Endothelial cell of umbilical vein (primary cell): Measurements from ENCODE around the gene DENND1B. TPM values are rescaled to one million over a fixed set of nuclear protein-coding genes. Genes with fewer than 3 reads are reported as not detected.

ENCODE experiments used
- BruUV-seq: library from RNA; stranded (reverse); fragments of 400-500 nt; replicated peaks from 2 replicates; lab custom pipeline; 2021; lab: Mats Ljungman, UMichigan
- CTCF ChIA-PET: fragments of 300-600, 350-600 bp; sonication (Branson Sonifier 250); formaldehyde crosslinking; loops from one replicate; lab custom pipeline; 2021; ENCODE audit warnings: antibody characterized with exemption, inconsistent platforms; lab: Charles Lee
- POLR2A ChIA-PET: fragments of 300-600, 350-600 bp; sonication (Branson Sonifier 250); formaldehyde crosslinking; loops from one replicate; lab custom pipeline; 2021; ENCODE audit warnings: antibody characterized with exemption, inconsistent platforms; lab: Charles Lee
- DNase-seq: peaks from one replicate; pipeline ENCODE4 v3.0.0-alpha.2; 2011; ENCODE audit warnings: low read depth, low spot score
- FAIRE-seq: peaks from 2 replicates; lab custom pipeline; 2011; peaks lifted over from hg19 to GRCh38; lab: Jason Lieb, UNC
- H2AFZ ChIP-seq: 2 replicates; pipeline ENCODE4 v1.6.0; 2012; ENCODE audit warnings: low read depth, low read length, control low read depth, inconsistent platforms
- H3K27ac ChIP-seq: 2 replicates; pipeline ENCODE4 v1.5.1; 2011; ENCODE audit warnings: low read depth, mild to moderate bottlenecking, control low read depth, low read length, moderate library complexity; ENCODE audit not compliant: insufficient read depth
- H3K27me3 ChIP-seq, 2 experiments: 2 replicates each; pipeline versions ENCODE4 v1.6.0 to v1.6.1; 2011; ENCODE audit warnings: low read length in 2 of 2, mixed read lengths in 1 of 2; ENCODE audit not compliant: control insufficient read depth in 2 of 2, insufficient read depth in 2 of 2
- H3K36me3 ChIP-seq, 2 experiments: 2 replicates in 1 of 2; 3 replicates in 1 of 2; pipeline ENCODE4 v1.5.1; 2011; ENCODE audit warnings: low read length in 2 of 2, mild to moderate bottlenecking in 1 of 2, moderate library complexity in 1 of 2; ENCODE audit not compliant: control insufficient read depth in 2 of 2, insufficient read depth in 2 of 2; ENCODE audit errors: extremely low read depth in 1 of 2
- H3K4me1 ChIP-seq: 3 replicates; pipeline ENCODE4 v1.5.1; 2011; ENCODE audit warnings: mild to moderate bottlenecking, low read length; ENCODE audit not compliant: control insufficient read depth, insufficient read depth; ENCODE audit errors: extremely low read depth
- H3K4me2 ChIP-seq: 2 replicates; pipeline ENCODE4 v1.6.1; 2011; ENCODE audit warnings: low read length, control low read depth, mixed read lengths; ENCODE audit not compliant: insufficient read depth
- H3K4me3 ChIP-seq, 3 experiments: fragments of 200-600 bp in 1 of 3; sonication (generic), shearing (Covaris generic) in 1 of 3; replicated peaks in 1 of 3; 2 replicates each; pipeline ENCODE4 v1.5.1; 2011 to 2016; ENCODE audit warnings: control low read depth in 3 of 3, low read length in 3 of 3, mild to moderate bottlenecking in 2 of 3, inconsistent platforms in 1 of 3, low read depth in 1 of 3, moderate library complexity in 1 of 3; ENCODE audit not compliant: insufficient read depth in 1 of 3
- H3K79me2 ChIP-seq: 2 replicates; pipeline ENCODE4 v1.6.0; 2012; ENCODE audit warnings: low read length, inconsistent platforms; ENCODE audit not compliant: control insufficient read depth, insufficient read depth
- H3K9ac ChIP-seq: replicated peaks from 2 replicates; pipeline ENCODE3; 2011; ENCODE audit warnings: low read length, control low read depth; ENCODE audit not compliant: insufficient read depth; ENCODE audit errors: extremely low read depth
- H3K9me1 ChIP-seq: replicated peaks from 3 replicates; pipeline ENCODE4 v1.6.0; 2011; ENCODE audit warnings: mild to moderate bottlenecking, low read length; ENCODE audit not compliant: control insufficient read depth, insufficient read depth; ENCODE audit errors: extremely low read depth
- H3K9me3 ChIP-seq: replicated peaks from 2 replicates; pipeline ENCODE4 v1.5.1; 2012; ENCODE audit warnings: low read length, inconsistent platforms; ENCODE audit not compliant: control insufficient read depth, insufficient read depth
- H4K20me1 ChIP-seq: replicated peaks from 2 replicates; pipeline ENCODE3; 2011; ENCODE audit warnings: mild to moderate bottlenecking, low read length; ENCODE audit not compliant: control insufficient read depth, insufficient read depth; ENCODE audit errors: extremely low read depth
- EZH2 ChIP-seq: IDR thresholded peaks from 2 replicates; pipeline ENCODE4 v1.6.1; 2012; ENCODE audit warnings: borderline replicate concordance, low read depth, mild to moderate bottlenecking, moderate library complexity, low read length, inconsistent platforms; ENCODE audit not compliant: severe bottlenecking
- FOS ChIP-seq: IDR thresholded peaks from 2 replicates; pipeline ENCODE4 v1.6.1; 2011; ENCODE audit warnings: mild to moderate bottlenecking, low read length, moderate library complexity, borderline replicate concordance; ENCODE audit not compliant: insufficient read depth
- GATA2 ChIP-seq: IDR thresholded peaks from 2 replicates; pipeline ENCODE4 v1.7.0; 2011; ENCODE audit warnings: low read depth, mild to moderate bottlenecking, moderate library complexity, mixed read lengths, low read length; ENCODE audit not compliant: insufficient read length, insufficient read depth
- JUN ChIP-seq: IDR thresholded peaks from 2 replicates; pipeline ENCODE4 v1.6.1; 2011; ENCODE audit warnings: borderline replicate concordance, low read depth; ENCODE audit not compliant: insufficient read length, insufficient read depth
- MYC ChIP-seq: IDR thresholded peaks from one replicate; pipeline ENCODE4 v1.6.1; 2011; ENCODE audit warnings: mild to moderate bottlenecking, low read depth, low read length
- POLR2A ChIP-seq: IDR thresholded peaks from 2 replicates; pipeline ENCODE4 v1.6.1; 2012; ENCODE audit warnings: low read depth, mild to moderate bottlenecking, control low read depth, low read length
- POLR2AphosphoS5 ChIP-seq: IDR thresholded peaks from 2 replicates; pipeline ENCODE4 v1.6.1; 2012; ENCODE audit warnings: low read depth, mild to moderate bottlenecking, control low read depth, low read length, moderate library complexity; ENCODE audit not compliant: insufficient read depth
- dilution Hi-C: fragments of 300-500 bp; cut with MboI; formaldehyde crosslinking; loops from one replicate; pipeline ENCODE4 v1.15.0; 2019; ENCODE audit warnings: low sequenced_read_pairs; ENCODE audit not compliant: extremely low pct_ligation_motif_present
- intact Hi-C: fragments of 100-400 bp; cut with micrococcal nuclease; formaldehyde crosslinking; loops from one replicate; pipeline ENCODE4 v1.10.0; 2022
- polyA plus RNA-seq, 4 experiments: library from polyadenylated mRNA; depleted of rRNA in 3 of 4; stranded (reverse) in 3 of 4; unstranded in 1 of 4; fragments of >200 nt; gene quantifications; 2 replicates each; pipeline versions ENCODE4 v1.2.1 to v1.2.3, GENCODE V29; 2011 to 2012; ENCODE audit warnings: missing spikeins in 1 of 4
- total RNA-seq: library from RNA; stranded (reverse); gene quantifications from 2 replicates; pipeline ENCODE4 v1.2.3, GENCODE V29; 2021

Gene DENND1B
- total and polyA plus RNA-seq, 2 donors (not counting 3 experiments of a cell fraction or from before 2014, with no cell fraction given) = 0.97 to 3.3 TPM

GRCh38 chr1:197781968-197782721 lies 6.9 kb upstream of the DENND1B start:
- peak; percentile 15 for DNase-seq
- no peak overlapping the region for H3K9ac ChIP-seq
- intact Hi-C loops = no loop called here
- no peaks in the 10 kb centered on the region for H3K36me3 ChIP-seq
- H3K79me2 ChIP-seq = no peaks in the 10 kb centered on the region
- BruUV-seq = no TSS peak
- no peak overlapping the region for H3K4me3 ChIP-seq
- dilution Hi-C loops = no loop called here
- H2AFZ ChIP-seq = peak overlapping the region; percentile 1
- H3K4me1 ChIP-seq = no peaks in the 10 kb centered on the region
- TF ChIP-seq FOS = peak; percentile 34
- no peak for TF ChIP-seq EZH2
- H3K9me1 ChIP-seq = no peaks in the 10 kb centered on the region
- no peaks in the 10 kb centered on the region for H3K9me3 ChIP-seq
- ChIA-PET POLR2A (no interaction called here), CTCF (interaction anchor here (0.7 kb wide), 1 partner anchor 87 kb away, joined by 3 read pairs; no protein-coding TSS in a partner anchor)
- H3K27ac ChIP-seq = no peak overlapping the region
- H4K20me1 ChIP-seq = no peaks in the 10 kb centered on the region
- no peaks in the 10 kb centered on the region for H3K27me3 ChIP-seq
- FAIRE-seq = no peak
- no peak overlapping the region for H3K4me2 ChIP-seq

GRCh38 chr1:197779921-197780320 lies 4.6 kb upstream of the DENND1B start:
- intact Hi-C loops (loop anchor here (10.0 kb wide), 1 partner anchor 375 kb away; the partner anchor contains the start of gene NEK7), dilution Hi-C loops (no loop called here)
- H4K20me1 ChIP-seq = no peaks in the 10 kb centered on the region
- H3K79me2 ChIP-seq = no peaks in the 10 kb centered on the region
- no peak overlapping the region for H3K4me3 ChIP-seq
- TF ChIP-seq POLR2AphosphoS5 = no peak
- TF ChIP-seq JUN = no peak
- TF ChIP-seq POLR2A = no peak
- no peak for TF ChIP-seq GATA2
- no peak for TF ChIP-seq FOS
- no peak for TF ChIP-seq MYC
- ChIA-PET CTCF (interaction anchor here (1.2 kb wide), 1 partner anchor 33 kb away, joined by 3 read pairs; no protein-coding TSS in a partner anchor), POLR2A (no interaction called here)
- FAIRE-seq (no peak), DNase-seq (no peak)
- H3K27ac ChIP-seq = no peak overlapping the region
- H3K9ac ChIP-seq = no peak overlapping the region
- no peaks in the 10 kb centered on the region for H3K9me3 ChIP-seq
- no peak overlapping the region for H2AFZ ChIP-seq
- H3K27me3 ChIP-seq = no peaks in the 10 kb centered on the region
- H3K9me1 ChIP-seq = no peaks in the 10 kb centered on the region
- H3K36me3 ChIP-seq = no peaks in the 10 kb centered on the region
- H3K4me1 ChIP-seq = peaks cover 8% of the 10 kb centered on the region
- BruUV-seq = no TSS peak
- H3K4me2 ChIP-seq = no peak overlapping the region
